DND-41 (cell line): ENCODE results near the gene MED8.

Experiments used
- EZH2 ChIP-seq: IDR thresholded peaks from 3 replicates; pipeline ENCODE4 v1.6.1; 2012; ENCODE audit warnings: borderline replicate concordance, low read depth, mild to moderate bottlenecking, moderate library complexity, low read length, inconsistent platforms; ENCODE audit not compliant: severe bottlenecking
- TF ChIP-seq, protein P1 (sequence below): IDR thresholded peaks from 2 replicates; pipeline ENCODE4 v1.5.1; 2012; ENCODE audit warnings: borderline replicate concordance, low read length, moderate library complexity, mild to moderate bottlenecking; ENCODE audit not compliant: poor library complexity, severe bottlenecking; ENCODE audit errors: extremely low read depth

DNA sequence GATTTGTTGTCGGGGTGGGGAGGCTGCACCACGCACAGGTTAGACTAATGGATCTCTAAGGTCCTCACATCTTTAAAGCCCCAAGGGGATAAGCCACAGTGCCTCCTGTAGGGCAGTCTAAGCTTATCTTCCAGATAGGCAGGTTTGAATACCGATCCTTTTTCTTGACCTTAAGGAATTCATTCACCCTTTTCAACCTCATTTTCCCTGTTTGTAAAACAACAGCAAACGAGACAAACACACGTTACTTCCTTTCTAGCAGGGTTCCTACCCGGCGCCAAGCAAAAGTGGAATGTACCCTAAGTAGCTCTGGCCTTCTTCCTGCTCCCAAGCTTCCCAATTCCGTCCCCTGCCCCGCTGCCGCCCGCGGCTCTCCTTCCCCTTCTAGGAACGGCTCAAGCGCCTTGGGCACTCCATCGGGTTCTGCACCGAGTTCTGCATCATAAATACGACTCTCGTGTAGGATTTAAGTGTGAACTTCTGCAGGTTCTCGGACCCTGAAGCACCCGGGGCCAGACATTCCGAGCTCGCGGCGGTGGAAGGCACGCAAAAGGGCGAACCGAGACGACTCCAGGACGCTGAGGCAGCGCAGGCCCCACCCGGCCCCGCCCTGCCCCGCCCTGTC is 31.4 kb downstream of the MED8 start:
- TF ChIP-seq, protein P1, sequence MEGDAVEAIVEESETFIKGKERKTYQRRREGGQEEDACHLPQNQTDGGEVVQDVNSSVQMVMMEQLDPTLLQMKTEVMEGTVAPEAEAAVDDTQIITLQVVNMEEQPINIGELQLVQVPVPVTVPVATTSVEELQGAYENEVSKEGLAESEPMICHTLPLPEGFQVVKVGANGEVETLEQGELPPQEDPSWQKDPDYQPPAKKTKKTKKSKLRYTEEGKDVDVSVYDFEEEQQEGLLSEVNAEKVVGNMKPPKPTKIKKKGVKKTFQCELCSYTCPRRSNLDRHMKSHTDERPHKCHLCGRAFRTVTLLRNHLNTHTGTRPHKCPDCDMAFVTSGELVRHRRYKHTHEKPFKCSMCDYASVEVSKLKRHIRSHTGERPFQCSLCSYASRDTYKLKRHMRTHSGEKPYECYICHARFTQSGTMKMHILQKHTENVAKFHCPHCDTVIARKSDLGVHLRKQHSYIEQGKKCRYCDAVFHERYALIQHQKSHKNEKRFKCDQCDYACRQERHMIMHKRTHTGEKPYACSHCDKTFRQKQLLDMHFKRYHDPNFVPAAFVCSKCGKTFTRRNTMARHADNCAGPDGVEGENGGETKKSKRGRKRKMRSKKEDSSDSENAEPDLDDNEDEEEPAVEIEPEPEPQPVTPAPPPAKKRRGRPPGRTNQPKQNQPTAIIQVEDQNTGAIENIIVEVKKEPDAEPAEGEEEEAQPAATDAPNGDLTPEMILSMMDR, result peak; percentile 57
- no peak for TF ChIP-seq EZH2
